Neural cell (in vitro differentiated cells): ENCODE data around the gene PLA2G4E. TPM values are rescaled to one million over a fixed set of nuclear protein-coding genes. Genes with fewer than 3 reads are reported as not detected.

ENCODE experiments used
- H2AFZ ChIP-seq: fragments of 200-600, 300-800 bp; sonication (generic), shearing (Covaris generic); 2 replicates; pipeline ENCODE4 v1.6.0; 2014; ENCODE audit warnings: low read depth, mild to moderate bottlenecking, antibody characterized with exemption, low read length, moderate library complexity
- H3F3A ChIP-seq: fragments of 200-600 bp; shearing (Covaris generic); 2 replicates; pipeline ENCODE4 v1.6.1; 2016; ENCODE audit warnings: mild to moderate bottlenecking, moderate library complexity, mixed read lengths, antibody characterized with exemption, low read length; ENCODE audit not compliant: insufficient read depth, poor library complexity, severe bottlenecking
- H3K27ac ChIP-seq: fragments of 200-600, 300-800 bp; sonication (generic), shearing (Covaris generic); 2 replicates; pipeline ENCODE4 v1.5.1; 2014; ENCODE audit warnings: mild to moderate bottlenecking, low read length, moderate library complexity
- H3K27me3 ChIP-seq: fragments of 300-800, 200-600 bp; sonication (generic), shearing (Covaris generic); 2 replicates; pipeline ENCODE4 v1.6.0; 2014; ENCODE audit warnings: mild to moderate bottlenecking, low read depth, low read length, moderate library complexity; ENCODE audit not compliant: insufficient read depth
- H3K36me3 ChIP-seq: fragments of 300-800, 200-600 bp; sonication (generic), shearing (Covaris generic); 2 replicates; pipeline ENCODE4 v1.5.1; 2014; ENCODE audit warnings: mild to moderate bottlenecking, antibody characterized with exemption, low read length, moderate library complexity; ENCODE audit not compliant: insufficient read depth
- H3K4me2 ChIP-seq: fragments of 300-800, 200-600 bp; sonication (generic), shearing (Covaris generic); 2 replicates; pipeline ENCODE4 v1.6.0; 2014; ENCODE audit warnings: mild to moderate bottlenecking, low read length
- H3K4me3 ChIP-seq: fragments of 300-800, 200-600 bp; sonication (generic), shearing (Covaris generic); 2 replicates; pipeline ENCODE4 v1.5.1; 2014; ENCODE audit warnings: mild to moderate bottlenecking, low read length, moderate library complexity
- H3K79me2 ChIP-seq: fragments of 200-600 bp; shearing (Covaris generic); replicated peaks from 2 replicates; pipeline ENCODE4 v1.6.0; 2014; ENCODE audit warnings: mild to moderate bottlenecking, low read length, moderate library complexity; ENCODE audit not compliant: insufficient read depth
- H3K9ac ChIP-seq: fragments of 300-800, 200-600 bp; sonication (generic), shearing (Covaris generic); 2 replicates; pipeline ENCODE4 v1.6.1; 2016; ENCODE audit warnings: mild to moderate bottlenecking, low read length, mixed read lengths
- H3K9me2 ChIP-seq: fragments of 200-600 bp; shearing (Covaris generic); 2 replicates; pipeline ENCODE4 v1.6.1; 2016; ENCODE audit warnings: mild to moderate bottlenecking, low read length, mixed read lengths; ENCODE audit not compliant: insufficient read depth
- H3K9me3 ChIP-seq: fragments of 200-600, 300-800 bp; sonication (generic), shearing (Covaris generic); 2 replicates; pipeline ENCODE4 v1.6.1; 2016; ENCODE audit warnings: mild to moderate bottlenecking, mixed run types, low read length, moderate library complexity, mixed read lengths
- H4K20me1 ChIP-seq: fragments of 200-600 bp; shearing (Covaris generic); 2 replicates; pipeline ENCODE4 v1.6.1; 2016; ENCODE audit warnings: mild to moderate bottlenecking, mixed run types; ENCODE audit not compliant: insufficient read depth
- EP300 ChIP-seq: fragments of 450-650 bp; conservative IDR thresholded peaks from 2 replicates; pipeline ENCODE4 v1.6.1; 2014; ENCODE audit warnings: antibody characterized with exemption, mild to moderate bottlenecking, moderate library complexity; ENCODE audit not compliant: poor library complexity, severe bottlenecking
- EZH2 ChIP-seq: fragments of 200-600, 300-800 bp; shearing (Covaris generic), sonication (generic); IDR thresholded peaks from 2 replicates; pipeline ENCODE4 v1.6.1; 2014; ENCODE audit warnings: antibody characterized with exemption, low read length, borderline replicate concordance, mild to moderate bottlenecking; ENCODE audit not compliant: insufficient read depth, poor library complexity, severe bottlenecking
- MXI1 ChIP-seq: fragments of 450-650 bp; conservative IDR thresholded peaks from 2 replicates; pipeline ENCODE4 v1.6.1; 2014; ENCODE audit warnings: antibody characterized with exemption, mild to moderate bottlenecking; ENCODE audit not compliant: poor library complexity, severe bottlenecking
- POLR2AphosphoS5 ChIP-seq: IDR thresholded peaks from 2 replicates; pipeline ENCODE4 v1.6.1; 2012
- RAD21 ChIP-seq: fragments of 450-650 bp; conservative IDR thresholded peaks from 2 replicates; pipeline ENCODE4 v1.6.1; 2014; ENCODE audit warnings: antibody characterized with exemption, mild to moderate bottlenecking, moderate library complexity
- SMC3 ChIP-seq: fragments of 450-650 bp; conservative IDR thresholded peaks from 2 replicates; pipeline ENCODE4 v1.6.1; 2014; ENCODE audit warnings: antibody characterized with exemption, mild to moderate bottlenecking, moderate library complexity; ENCODE audit not compliant: poor library complexity
- TAF1 ChIP-seq: IDR thresholded peaks from 2 replicates; pipeline ENCODE4 v1.6.1; 2012; ENCODE audit warnings: low read depth
- polyA plus RNA-seq: library from polyadenylated mRNA; depleted of rRNA; stranded (reverse); fragments of >200 nt; gene quantifications from 2 replicates; pipeline ENCODE4 v1.2.3, GENCODE V29; 2014
- TF ChIP-seq, protein P1 (sequence below): IDR thresholded peaks from 2 replicates; pipeline ENCODE4 v1.6.1; 2012; ENCODE audit warnings: borderline replicate concordance
- TF ChIP-seq, protein P2 (sequence below): fragments of 450-650 bp; IDR thresholded peaks from 2 replicates; pipeline ENCODE4 v1.5.1; 2014; ENCODE audit warnings: antibody characterized with exemption, mild to moderate bottlenecking, moderate library complexity; ENCODE audit not compliant: poor library complexity, severe bottlenecking

PLA2G4E gene
- polyA plus RNA-seq, 1 donor from 2014 or later, result not detected

DNA sequence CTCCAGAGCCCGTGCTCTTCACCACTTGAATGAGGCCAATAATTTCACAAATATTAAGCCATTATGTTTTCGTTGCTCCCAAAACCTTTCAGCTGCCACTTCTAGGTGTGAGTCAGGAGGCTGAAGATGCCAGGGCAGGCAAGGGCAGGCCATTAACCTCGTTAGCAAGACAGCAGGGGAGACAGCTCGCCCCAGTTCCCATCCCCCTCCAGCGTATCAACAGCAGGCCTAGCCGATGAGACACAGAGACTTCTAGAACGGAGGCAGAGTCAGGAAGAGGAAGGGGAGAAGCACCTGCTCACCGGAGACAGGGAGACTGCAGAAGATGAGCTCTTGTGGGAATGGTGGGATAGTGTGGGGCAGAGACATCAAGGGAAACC lies 28.0 kb upstream of the PLA2G4E start:
- Histone ChIP-seq H3K27me3 (no peaks in the 10 kb centered on the region), H3K79me2 (no peaks in the 10 kb centered on the region), H3K4me2 (no peak overlapping the region), H3K9me2 (no peaks in the 10 kb centered on the region), H3K9me3 (no peaks in the 10 kb centered on the region), H2AFZ (no peak overlapping the region), H3K9ac (no peak overlapping the region), H4K20me1 (no peaks in the 10 kb centered on the region), H3F3A (no peaks in the 10 kb centered on the region), H3K4me3 (no peak overlapping the region), H3K36me3 (no peaks in the 10 kb centered on the region), H3K27ac (no peak overlapping the region)
- no peak for TF ChIP-seq EZH2
- TF ChIP-seq RAD21, result no peak
- no peak for TF ChIP-seq SMC3

DNA sequence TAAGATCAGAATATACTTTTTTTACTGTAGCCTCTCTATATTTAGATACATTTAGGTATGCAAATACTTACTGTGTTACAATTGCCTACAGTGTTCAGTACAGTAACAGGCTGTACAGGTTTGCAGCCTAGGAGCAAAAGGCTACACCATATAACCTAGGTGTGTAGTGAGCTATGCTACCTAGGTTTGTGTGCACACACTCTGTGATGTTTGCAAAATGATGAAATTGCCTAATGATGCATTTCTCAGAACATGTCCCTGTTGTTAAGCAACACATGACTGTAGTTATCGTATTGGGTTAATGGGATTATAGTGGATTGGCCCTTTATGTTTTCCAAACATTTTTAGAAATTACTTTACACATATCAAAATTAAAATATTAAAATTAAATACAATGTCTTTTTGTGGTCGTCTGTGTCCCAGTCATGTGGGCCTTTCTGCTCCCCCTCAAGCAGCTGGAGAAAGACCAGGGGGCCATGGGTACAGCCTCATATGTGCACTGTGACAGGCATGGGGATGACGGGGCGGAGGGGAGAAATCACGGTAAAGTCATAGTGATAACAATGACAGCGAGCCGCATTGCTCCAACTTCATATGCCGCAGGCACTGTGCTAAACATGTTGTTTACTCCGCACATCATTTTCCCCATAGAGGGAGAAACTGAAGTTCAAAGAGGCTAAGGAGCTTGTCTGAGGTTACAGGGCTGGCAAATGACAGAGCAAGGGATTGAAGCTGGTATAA lies 27.4 kb upstream of the PLA2G4E start:
- no peaks in the 10 kb centered on the region for H3K9me2 ChIP-seq
- H3K36me3 ChIP-seq, result no peaks in the 10 kb centered on the region
- no peaks in the 10 kb centered on the region for H3K79me2 ChIP-seq
- H2AFZ ChIP-seq, result no peak overlapping the region
- no peaks in the 10 kb centered on the region for H4K20me1 ChIP-seq
- H3K9me3 ChIP-seq, result no peaks in the 10 kb centered on the region
- no peak overlapping the region for H3K9ac ChIP-seq
- H3K4me2 ChIP-seq, result no peak overlapping the region
- TF ChIP-seq, protein P1, sequence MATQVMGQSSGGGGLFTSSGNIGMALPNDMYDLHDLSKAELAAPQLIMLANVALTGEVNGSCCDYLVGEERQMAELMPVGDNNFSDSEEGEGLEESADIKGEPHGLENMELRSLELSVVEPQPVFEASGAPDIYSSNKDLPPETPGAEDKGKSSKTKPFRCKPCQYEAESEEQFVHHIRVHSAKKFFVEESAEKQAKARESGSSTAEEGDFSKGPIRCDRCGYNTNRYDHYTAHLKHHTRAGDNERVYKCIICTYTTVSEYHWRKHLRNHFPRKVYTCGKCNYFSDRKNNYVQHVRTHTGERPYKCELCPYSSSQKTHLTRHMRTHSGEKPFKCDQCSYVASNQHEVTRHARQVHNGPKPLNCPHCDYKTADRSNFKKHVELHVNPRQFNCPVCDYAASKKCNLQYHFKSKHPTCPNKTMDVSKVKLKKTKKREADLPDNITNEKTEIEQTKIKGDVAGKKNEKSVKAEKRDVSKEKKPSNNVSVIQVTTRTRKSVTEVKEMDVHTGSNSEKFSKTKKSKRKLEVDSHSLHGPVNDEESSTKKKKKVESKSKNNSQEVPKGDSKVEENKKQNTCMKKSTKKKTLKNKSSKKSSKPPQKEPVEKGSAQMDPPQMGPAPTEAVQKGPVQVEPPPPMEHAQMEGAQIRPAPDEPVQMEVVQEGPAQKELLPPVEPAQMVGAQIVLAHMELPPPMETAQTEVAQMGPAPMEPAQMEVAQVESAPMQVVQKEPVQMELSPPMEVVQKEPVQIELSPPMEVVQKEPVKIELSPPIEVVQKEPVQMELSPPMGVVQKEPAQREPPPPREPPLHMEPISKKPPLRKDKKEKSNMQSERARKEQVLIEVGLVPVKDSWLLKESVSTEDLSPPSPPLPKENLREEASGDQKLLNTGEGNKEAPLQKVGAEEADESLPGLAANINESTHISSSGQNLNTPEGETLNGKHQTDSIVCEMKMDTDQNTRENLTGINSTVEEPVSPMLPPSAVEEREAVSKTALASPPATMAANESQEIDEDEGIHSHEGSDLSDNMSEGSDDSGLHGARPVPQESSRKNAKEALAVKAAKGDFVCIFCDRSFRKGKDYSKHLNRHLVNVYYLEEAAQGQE, result no peak
- TF ChIP-seq, protein P2, sequence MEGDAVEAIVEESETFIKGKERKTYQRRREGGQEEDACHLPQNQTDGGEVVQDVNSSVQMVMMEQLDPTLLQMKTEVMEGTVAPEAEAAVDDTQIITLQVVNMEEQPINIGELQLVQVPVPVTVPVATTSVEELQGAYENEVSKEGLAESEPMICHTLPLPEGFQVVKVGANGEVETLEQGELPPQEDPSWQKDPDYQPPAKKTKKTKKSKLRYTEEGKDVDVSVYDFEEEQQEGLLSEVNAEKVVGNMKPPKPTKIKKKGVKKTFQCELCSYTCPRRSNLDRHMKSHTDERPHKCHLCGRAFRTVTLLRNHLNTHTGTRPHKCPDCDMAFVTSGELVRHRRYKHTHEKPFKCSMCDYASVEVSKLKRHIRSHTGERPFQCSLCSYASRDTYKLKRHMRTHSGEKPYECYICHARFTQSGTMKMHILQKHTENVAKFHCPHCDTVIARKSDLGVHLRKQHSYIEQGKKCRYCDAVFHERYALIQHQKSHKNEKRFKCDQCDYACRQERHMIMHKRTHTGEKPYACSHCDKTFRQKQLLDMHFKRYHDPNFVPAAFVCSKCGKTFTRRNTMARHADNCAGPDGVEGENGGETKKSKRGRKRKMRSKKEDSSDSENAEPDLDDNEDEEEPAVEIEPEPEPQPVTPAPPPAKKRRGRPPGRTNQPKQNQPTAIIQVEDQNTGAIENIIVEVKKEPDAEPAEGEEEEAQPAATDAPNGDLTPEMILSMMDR, result no peak
- TF ChIP-seq EP300, result no peak
- TF ChIP-seq MXI1, result no peak
- no peak overlapping the region for H3K27ac ChIP-seq
- no peak overlapping the region for H3K4me3 ChIP-seq
- no peaks in the 10 kb centered on the region for H3F3A ChIP-seq
- H3K27me3 ChIP-seq, result no peaks in the 10 kb centered on the region

DNA sequence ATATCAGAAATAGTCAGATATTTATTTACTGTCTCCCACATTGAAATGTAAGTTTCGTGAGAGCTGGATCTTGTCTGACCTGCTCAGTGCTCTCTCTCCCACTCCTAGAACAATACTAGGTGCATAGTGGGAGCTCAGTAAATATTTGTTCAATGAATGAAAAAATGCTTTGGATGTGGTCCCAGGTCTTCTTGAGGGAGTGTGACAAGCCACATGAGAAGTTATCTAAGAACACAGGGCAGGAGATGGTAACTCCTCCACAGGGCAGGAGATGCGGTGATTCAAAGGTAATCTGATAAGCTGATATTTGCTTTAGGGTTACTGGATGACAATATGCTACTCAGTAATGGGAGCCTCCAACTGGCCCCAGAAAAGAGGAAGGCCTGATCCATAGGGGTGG lies 25.8 kb upstream of the PLA2G4E start:
- Histone ChIP-seq H3K79me2 (no peaks in the 10 kb centered on the region), H4K20me1 (no peaks in the 10 kb centered on the region), H3K9me3 (no peaks in the 10 kb centered on the region), H3K4me2 (no peak overlapping the region), H3K36me3 (no peaks in the 10 kb centered on the region), H3K4me3 (no peak overlapping the region), H3K9ac (no peak overlapping the region), H2AFZ (no peak overlapping the region), H3K27ac (no peak overlapping the region), H3K9me2 (no peaks in the 10 kb centered on the region), H3F3A (no peaks in the 10 kb centered on the region), H3K27me3 (no peaks in the 10 kb centered on the region)
- TF ChIP-seq TAF1 (no peak), SMC3 (no peak), EP300 (no peak), EZH2 (no peak), POLR2AphosphoS5 (no peak), RAD21 (no peak), MXI1 (no peak)
- TF ChIP-seq, protein P1, result no peak
- TF ChIP-seq, protein P2, result no peak
